IPS-NIHi11 (cell line): ENCODE measurements around the gene RPS15.
"Not testable (repeated sequence)": the region's sequence is repeated elsewhere in the genome, so short reads cannot be mapped to it uniquely, and the experiment has no call there.

ENCODE experiments used
- DNase-seq: peaks from one replicate; pipeline ENCODE4 v3.0.0; 2012; ENCODE audit warnings: mixed read lengths, low spot score

Gene RPS15

GRCh38 chr19:1435378-1435989 is 2.7 kb upstream of the RPS15 start:
- no peak for DNase-seq

- DNase-seq = no peak
These were observed 587 bp upstream of the RPS15 start for GRCh38 chr19:1437609-1438008.

GRCh38 chr19:1438933-1439354 is 748 bp downstream of the RPS15 start:
- DNase-seq = no peak

GRCh38 chr19:1439525-1440417 is 1.6 kb downstream of the RPS15 start:
- not testable (repeated sequence) for DNase-seq

- no peak for DNase-seq
These were observed 2.2 kb downstream of the RPS15 start for GRCh38 chr19:1440418-1440801.

- DNase-seq = no peak
These were observed 2.8 kb downstream of the RPS15 start for GRCh38 chr19:1441022-1441426.

GRCh38 chr19:1441677-1442438 is 3.7 kb downstream of the RPS15 start:
- DNase-seq = no peak

GRCh38 chr19:1445185-1445931 is 7.2 kb downstream of the RPS15 start:
- DNase-seq = peak; percentile 92

- DNase-seq = peak; percentile 84
These were observed 7.9 kb downstream of the RPS15 start for GRCh38 chr19:1445932-1446712.

- peak; percentile 61 for DNase-seq
These were observed 8.7 kb downstream of the RPS15 start for GRCh38 chr19:1446713-1447481.

GRCh38 chr19:1447504-1447903 is 9.3 kb downstream of the RPS15 start:
- no peak for DNase-seq

GRCh38 chr19:1447944-1448343 is 9.7 kb downstream of the RPS15 start:
- DNase-seq = no peak

- peak; percentile 91 for DNase-seq
These were observed 11.6 kb downstream of the RPS15 start, which contains the start of gene APC2 for GRCh38 chr19:1449467-1450442. Gene APC2 (plus strand): TSS chr19:1450121. CDS start chr19:1453002, 2,881 bp downstream.

- DNase-seq = no peak
These were observed 12.8 kb downstream of the RPS15 start for GRCh38 chr19:1450735-1451731.

GRCh38 chr19:1451916-1452801 is 14.0 kb downstream of the RPS15 start:
- DNase-seq = no peak

- no peak for DNase-seq
These were observed 14.8 kb downstream of the RPS15 start for GRCh38 chr19:1452802-1453524.
